K562 (cell line): Measurements from ENCODE around the gene PPWD1. TPM values are rescaled to one million over a fixed set of nuclear protein-coding genes. Genes with fewer than 3 reads are reported as not detected.

Experiments used
- BCL6 ChIP-seq: fragments of 250-450 bp; sonication (Bioruptor Pico); IDR thresholded peaks from 2 replicates; pipeline ENCODE4 v1.4.0; 2020
- FOXA3 ChIP-seq, 2 experiments: fragments of 450-650 bp in 1 of 2; sonication (generic) in 1 of 2; formaldehyde crosslinking; IDR thresholded peaks in 1 of 2; conservative IDR thresholded peaks in 1 of 2; 2 replicates each; pipeline versions ENCODE4 v1.4.0 to v1.8.0; 2020 to 2022; ENCODE audit warnings: mild to moderate bottlenecking in 2 of 2, missing genetic modification reagents in 1 of 2
- HDAC2 ChIP-seq: fragments of 450-650 bp; IDR thresholded peaks from 2 replicates; pipeline ENCODE4 v1.6.1; 2016; ENCODE audit warnings: mild to moderate bottlenecking
- HIVEP1 ChIP-seq: fragments of 250-450 bp; sonication (Bioruptor Pico); IDR thresholded peaks from 2 replicates; pipeline ENCODE4 v1.4.0; 2020; ENCODE audit warnings: mild to moderate bottlenecking
- HMG20B ChIP-seq: fragments of 250-450 bp; sonication (Bioruptor Pico); IDR thresholded peaks from 2 replicates; pipeline ENCODE4 v1.5.0; 2021; ENCODE audit warnings: mild to moderate bottlenecking
- KDM5B ChIP-seq: fragments of 200-600 bp; sonication (generic); IDR thresholded peaks from 2 replicates; pipeline ENCODE4 v1.6.1; 2012; ENCODE audit warnings: low read depth, mild to moderate bottlenecking, moderate library complexity, low read length, control low read depth, inconsistent platforms; ENCODE audit not compliant: insufficient replicate concordance
- KHSRP ChIP-seq: fragments of 450-650 bp; IDR thresholded peaks from 2 replicates; pipeline ENCODE4 v1.6.1; 2017
- MCM3 ChIP-seq: fragments of 450-650 bp; IDR thresholded peaks from 2 replicates; pipeline ENCODE4 v1.6.1; 2016
- MTA1 ChIP-seq: fragments of 450-650 bp; IDR thresholded peaks from 2 replicates; pipeline ENCODE4 v1.6.1; 2017; ENCODE audit warnings: borderline replicate concordance
- SFPQ ChIP-seq: fragments of 200-400 bp; formaldehyde crosslinking; IDR thresholded peaks from 2 replicates; pipeline ENCODE4 v1.6.1; 2017; ENCODE audit warnings: mild to moderate bottlenecking, low read depth, low read length, moderate library complexity
- SRSF3 ChIP-seq: fragments of 200-400 bp; formaldehyde crosslinking; IDR thresholded peaks from 2 replicates; pipeline ENCODE4 v1.6.1; 2016; ENCODE audit warnings: mild to moderate bottlenecking, low read length, moderate library complexity; ENCODE audit not compliant: insufficient read depth
- THRB ChIP-seq: fragments of 450-650 bp; formaldehyde crosslinking; conservative IDR thresholded peaks from 2 replicates; pipeline ENCODE4 v1.4.0; 2022; ENCODE audit warnings: mild to moderate bottlenecking, missing genetic modification characterization
- ZNF282 ChIP-seq: sonication (generic); formaldehyde crosslinking; IDR thresholded peaks from 2 replicates; pipeline ENCODE4 v1.8.1; 2023; ENCODE audit warnings: missing genetic modification reagents
- polyA plus RNA-seq, 8 experiments: library from polyadenylated mRNA; depleted of rRNA in 4 of 8; stranded (reverse) in 5 of 8; unstranded in 3 of 8; fragments of >200 nt; fragmentation: Nextera tagmentation in 2 of 8; fragmentation: Illumina TruSeq in 1 of 8; extraction: Ambion mirVana in 2 of 8; extraction: Trizol in 1 of 8; gene quantifications; 2 replicates each; pipeline versions ENCODE4 v1.2.1 to v1.2.3, GENCODE V29; 2011 to 2014; ENCODE audit warnings: inconsistent platforms in 1 of 8, missing spikeins in 1 of 8
- total RNA-seq, 7 experiments: library from RNA; depleted of rRNA in 6 of 7; stranded (reverse); fragments of >200 nt in 6 of 7; fragmentation: Illumina TruSeq in 2 of 7; extraction: Trizol in 2 of 7; gene quantifications; 2 replicates each; pipeline versions ENCODE4 v1.2.1 to v1.2.3, GENCODE V29; 2011 to 2021; ENCODE audit warnings: low replicate concordance in 1 of 7
- TF ChIP-seq, protein P1 (sequence below): fragments of 450-650 bp; IDR thresholded peaks from 2 replicates; pipeline ENCODE4 v1.7.0; 2016; ENCODE audit warnings: borderline replicate concordance
- TF ChIP-seq, protein P2 (sequence below): fragments of 250-450 bp; sonication (Bioruptor Pico); IDR thresholded peaks from 2 replicates; pipeline ENCODE4 v1.8.0; 2021; ENCODE audit warnings: borderline replicate concordance, mild to moderate bottlenecking, moderate library complexity; ENCODE audit not compliant: poor library complexity, severe bottlenecking
- TF ChIP-seq, protein P3 (sequence below): fragments of 250-450 bp; sonication (Bioruptor Pico); IDR thresholded peaks from 2 replicates; pipeline ENCODE4 v1.4.0; 2020; ENCODE audit warnings: mild to moderate bottlenecking, moderate library complexity

Gene PPWD1
- total and polyA plus RNA-seq, 9 of the 15 experiments (the other 6 are each of a cell fraction or from before 2014, with no cell fraction given), result 24.1 to 89.2 (median 51.4) TPM

- TF ChIP-seq, protein P1, sequence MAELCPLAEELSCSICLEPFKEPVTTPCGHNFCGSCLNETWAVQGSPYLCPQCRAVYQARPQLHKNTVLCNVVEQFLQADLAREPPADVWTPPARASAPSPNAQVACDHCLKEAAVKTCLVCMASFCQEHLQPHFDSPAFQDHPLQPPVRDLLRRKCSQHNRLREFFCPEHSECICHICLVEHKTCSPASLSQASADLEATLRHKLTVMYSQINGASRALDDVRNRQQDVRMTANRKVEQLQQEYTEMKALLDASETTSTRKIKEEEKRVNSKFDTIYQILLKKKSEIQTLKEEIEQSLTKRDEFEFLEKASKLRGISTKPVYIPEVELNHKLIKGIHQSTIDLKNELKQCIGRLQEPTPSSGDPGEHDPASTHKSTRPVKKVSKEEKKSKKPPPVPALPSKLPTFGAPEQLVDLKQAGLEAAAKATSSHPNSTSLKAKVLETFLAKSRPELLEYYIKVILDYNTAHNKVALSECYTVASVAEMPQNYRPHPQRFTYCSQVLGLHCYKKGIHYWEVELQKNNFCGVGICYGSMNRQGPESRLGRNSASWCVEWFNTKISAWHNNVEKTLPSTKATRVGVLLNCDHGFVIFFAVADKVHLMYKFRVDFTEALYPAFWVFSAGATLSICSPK, result no peak
- no peak for TF ChIP-seq MCM3
- 0 out of 2 replicates have a peak, but pooled peaks have one; percentile 9 for TF ChIP-seq HIVEP1 (CRISPR knock-in tag)
- TF ChIP-seq ZNF282 (CRISPR knock-in tag), result no peak
- no peak for TF ChIP-seq KDM5B
- no peak for TF ChIP-seq HMG20B (CRISPR knock-in tag)
- TF ChIP-seq, protein P2, sequence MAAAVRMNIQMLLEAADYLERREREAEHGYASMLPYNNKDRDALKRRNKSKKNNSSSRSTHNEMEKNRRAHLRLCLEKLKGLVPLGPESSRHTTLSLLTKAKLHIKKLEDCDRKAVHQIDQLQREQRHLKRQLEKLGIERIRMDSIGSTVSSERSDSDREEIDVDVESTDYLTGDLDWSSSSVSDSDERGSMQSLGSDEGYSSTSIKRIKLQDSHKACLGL (CRISPR knock-in tag), result no peak
- no peak; the same call in 1 of the 2 replicates for TF ChIP-seq HDAC2
- TF ChIP-seq, protein P3, sequence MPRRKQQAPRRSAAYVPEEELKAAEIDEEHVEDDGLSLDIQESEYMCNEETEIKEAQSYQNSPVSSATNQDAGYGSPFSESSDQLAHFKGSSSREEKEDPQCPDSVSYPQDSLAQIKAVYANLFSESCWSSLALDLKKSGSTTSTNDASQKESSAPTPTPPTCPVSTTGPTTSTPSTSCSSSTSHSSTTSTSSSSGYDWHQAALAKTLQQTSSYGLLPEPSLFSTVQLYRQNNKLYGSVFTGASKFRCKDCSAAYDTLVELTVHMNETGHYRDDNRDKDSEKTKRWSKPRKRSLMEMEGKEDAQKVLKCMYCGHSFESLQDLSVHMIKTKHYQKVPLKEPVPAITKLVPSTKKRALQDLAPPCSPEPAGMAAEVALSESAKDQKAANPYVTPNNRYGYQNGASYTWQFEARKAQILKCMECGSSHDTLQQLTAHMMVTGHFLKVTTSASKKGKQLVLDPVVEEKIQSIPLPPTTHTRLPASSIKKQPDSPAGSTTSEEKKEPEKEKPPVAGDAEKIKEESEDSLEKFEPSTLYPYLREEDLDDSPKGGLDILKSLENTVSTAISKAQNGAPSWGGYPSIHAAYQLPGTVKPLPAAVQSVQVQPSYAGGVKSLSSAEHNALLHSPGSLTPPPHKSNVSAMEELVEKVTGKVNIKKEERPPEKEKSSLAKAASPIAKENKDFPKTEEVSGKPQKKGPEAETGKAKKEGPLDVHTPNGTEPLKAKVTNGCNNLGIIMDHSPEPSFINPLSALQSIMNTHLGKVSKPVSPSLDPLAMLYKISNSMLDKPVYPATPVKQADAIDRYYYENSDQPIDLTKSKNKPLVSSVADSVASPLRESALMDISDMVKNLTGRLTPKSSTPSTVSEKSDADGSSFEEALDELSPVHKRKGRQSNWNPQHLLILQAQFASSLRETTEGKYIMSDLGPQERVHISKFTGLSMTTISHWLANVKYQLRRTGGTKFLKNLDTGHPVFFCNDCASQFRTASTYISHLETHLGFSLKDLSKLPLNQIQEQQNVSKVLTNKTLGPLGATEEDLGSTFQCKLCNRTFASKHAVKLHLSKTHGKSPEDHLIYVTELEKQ (CRISPR knock-in tag), result no peak
- no peak for TF ChIP-seq THRB
- TF ChIP-seq MTA1, result no peak
- TF ChIP-seq SFPQ, result no peak
- TF ChIP-seq FOXA3 (CRISPR knock-in tag; conservative IDR thresholded peaks at IDR 0.05 in 1 of 2, IDR thresholded peaks at IDR 0.05 in 1 of 2), result no peak
- no peak for TF ChIP-seq BCL6 (CRISPR knock-in tag)
- TF ChIP-seq SRSF3, result no peak
- no peak for TF ChIP-seq KHSRP
These were observed 61.8 kb downstream of the PPWD1 start, which contains the start of the genes SHLD3 and TRAPPC13 (continued) for GRCh38 chr5:65624571-65625555.
